Measurements from ENCODE around the gene CREBRF. TPM values are rescaled to one million over a fixed set of nuclear protein-coding genes. Genes with fewer than 3 reads are reported as not detected.

Gene CREBRF
- total and polyA plus RNA-seq, 9 of the 15 experiments (the other 6 are each of a cell fraction or from before 2014, with no cell fraction given): 1.1 to 4.9 (median 2.9) TPM

DNA sequence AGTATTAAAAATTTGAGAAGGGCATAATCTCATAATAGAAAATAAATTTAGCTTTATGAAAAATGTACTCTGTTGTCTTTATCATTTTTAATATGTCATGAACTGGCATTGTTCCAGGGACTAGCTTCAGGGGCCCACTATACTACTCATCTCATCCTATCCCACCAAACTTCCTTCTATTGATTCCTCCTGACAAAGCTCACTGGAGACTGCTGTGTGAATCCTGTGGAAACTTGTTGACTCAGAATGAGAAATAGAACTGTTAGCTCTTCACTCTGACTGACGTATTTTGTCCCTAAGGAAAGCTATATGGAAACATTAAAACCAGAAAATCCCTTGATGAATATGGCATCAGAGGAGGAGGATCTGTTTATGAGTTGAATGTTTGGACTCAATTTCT is 58.4 kb downstream of the CREBRF start (continued):
- TF ChIP-seq, protein P1, sequence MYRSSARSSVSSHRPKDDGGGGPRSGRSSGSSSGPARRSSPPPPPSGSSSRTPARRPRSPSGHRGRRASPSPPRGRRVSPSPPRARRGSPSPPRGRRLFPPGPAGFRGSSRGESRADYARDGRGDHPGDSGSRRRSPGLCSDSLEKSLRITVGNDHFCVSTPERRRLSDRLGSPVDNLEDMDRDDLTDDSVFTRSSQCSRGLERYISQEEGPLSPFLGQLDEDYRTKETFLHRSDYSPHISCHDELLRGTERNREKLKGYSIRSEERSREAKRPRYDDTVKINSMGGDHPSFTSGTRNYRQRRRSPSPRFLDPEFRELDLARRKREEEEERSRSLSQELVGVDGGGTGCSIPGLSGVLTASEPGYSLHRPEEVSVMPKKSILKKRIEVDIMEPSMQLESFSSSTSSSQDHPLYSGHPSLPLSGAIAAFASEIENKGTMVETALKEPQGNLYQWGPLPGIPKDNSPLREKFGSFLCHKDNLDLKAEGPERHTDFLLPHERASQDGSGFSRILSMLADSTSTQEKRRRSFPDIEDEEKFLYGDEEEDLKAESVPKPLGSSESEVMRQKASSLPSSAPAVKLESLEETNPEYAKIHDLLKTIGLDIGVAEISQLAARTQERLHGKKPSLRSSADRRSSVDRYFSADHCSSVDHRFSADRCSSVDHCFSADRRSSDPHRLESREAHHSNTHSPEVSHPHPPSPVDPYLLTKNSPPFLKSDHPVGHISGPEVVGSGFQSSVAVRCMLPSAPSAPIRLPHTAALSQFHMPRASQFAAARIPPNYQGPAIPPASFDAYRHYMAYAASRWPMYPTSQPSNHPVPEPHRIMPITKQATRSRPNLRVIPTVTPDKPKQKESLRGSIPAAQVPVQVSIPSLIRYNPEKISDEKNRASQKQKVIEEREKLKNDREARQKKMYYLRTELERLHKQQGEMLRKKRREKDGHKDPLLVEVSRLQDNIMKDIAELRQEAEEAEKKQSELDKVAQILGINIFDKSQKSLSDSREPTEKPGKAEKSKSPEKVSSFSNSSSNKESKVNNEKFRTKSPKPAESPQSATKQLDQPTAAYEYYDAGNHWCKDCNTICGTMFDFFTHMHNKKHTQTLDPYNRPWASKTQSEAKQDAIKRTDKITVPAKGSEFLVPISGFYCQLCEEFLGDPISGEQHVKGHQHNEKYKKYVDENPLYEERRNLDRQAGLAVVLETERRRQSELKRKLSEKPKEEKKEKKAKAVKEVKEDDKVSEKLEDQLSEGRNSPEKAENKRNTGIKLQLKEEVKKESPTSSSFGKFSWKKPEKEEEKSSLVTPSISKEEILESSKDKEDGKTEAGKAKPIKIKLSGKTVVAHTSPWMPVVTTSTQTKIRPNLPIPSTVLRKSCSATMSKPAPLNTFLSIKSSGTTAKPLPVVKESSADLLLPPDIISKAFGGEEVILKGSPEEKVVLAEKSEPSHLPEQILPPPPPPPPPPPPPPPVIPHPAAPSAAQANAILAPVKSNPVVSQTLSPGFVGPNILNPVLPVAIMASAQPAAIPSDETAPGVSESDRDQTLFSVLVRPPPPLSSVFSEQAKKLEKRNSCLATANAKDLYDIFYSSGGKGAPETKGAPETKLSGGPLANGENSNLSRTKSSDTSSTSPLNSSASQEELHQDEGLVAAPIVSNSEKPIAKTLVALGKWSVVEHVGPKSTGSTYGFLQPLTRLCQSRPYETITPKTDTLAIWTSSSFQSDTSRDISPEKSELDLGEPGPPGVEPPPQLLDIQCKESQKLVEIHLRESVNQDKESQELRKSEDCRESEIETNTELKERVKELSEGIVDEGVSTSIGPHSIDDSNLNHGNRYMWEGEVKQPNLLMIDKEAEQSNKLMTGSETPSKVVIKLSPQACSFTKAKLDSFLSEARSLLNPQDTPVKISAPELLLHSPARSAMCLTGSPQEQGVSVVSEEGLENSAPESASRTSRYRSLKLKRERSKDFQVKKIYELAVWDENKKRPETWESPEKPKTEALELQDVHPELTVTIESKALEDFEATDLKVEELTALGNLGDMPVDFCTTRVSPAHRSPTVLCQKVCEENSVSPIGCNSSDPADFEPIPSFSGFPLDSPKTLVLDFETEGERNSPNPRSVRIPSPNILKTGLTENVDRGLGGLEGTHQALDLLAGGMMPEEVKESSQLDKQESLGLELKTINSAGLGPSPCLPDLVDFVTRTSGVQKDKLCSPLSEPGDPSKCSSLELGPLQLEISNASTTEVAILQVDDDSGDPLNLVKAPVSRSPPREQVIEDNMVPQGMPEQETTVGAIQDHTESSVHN (IDR thresholded peaks at IDR 0.05; ENCODE audit: borderline replicate concordance in 1 of 2, low read depth in 1 of 2): no peak
- no peak for TF ChIP-seq PATZ1 (CRISPR knock-in tag; IDR thresholded peaks at IDR 0.05; ENCODE audit: borderline replicate concordance)
- TF ChIP-seq POLR2AphosphoS5 (IDR thresholded peaks at IDR 0.05; ENCODE audit: control insufficient read depth, insufficient read depth, low read depth, low read length): no peak
- TF ChIP-seq ZSCAN29 (IDR thresholded peaks at IDR 0.05): no peak
